Stomach (tissue), 4 donors: ENCODE data around the gene ACTG1.

Source experiments
- EP300 ChIP-seq: sonication (generic); formaldehyde crosslinking; IDR thresholded peaks from one replicate; pipeline ENCODE4 v1.6.1; 2017; ENCODE audit warnings: antibody characterized with exemption
- POLR2A ChIP-seq, 4 donors: fragments of 450-650 bp; IDR thresholded peaks; one replicate each; pipeline ENCODE4 v1.6.1; 2016; ENCODE audit warnings: antibody characterized with exemption in 4 of 4, control low read depth in 2 of 4, mild to moderate bottlenecking in 1 of 4, moderate library complexity in 1 of 4
- TF ChIP-seq, protein P1 (sequence below), 7 experiments: fragments of 450-650 bp in 4 of 7; fragments of 200-600 bp in 3 of 7; sonication (generic) in 3 of 7; IDR thresholded peaks; one replicate each; pipeline ENCODE4 v1.5.1; 2016 to 2019; ENCODE audit warnings: antibody characterized with exemption in 7 of 7, control low read depth in 2 of 7, mild to moderate bottlenecking in 1 of 7

DNA sequence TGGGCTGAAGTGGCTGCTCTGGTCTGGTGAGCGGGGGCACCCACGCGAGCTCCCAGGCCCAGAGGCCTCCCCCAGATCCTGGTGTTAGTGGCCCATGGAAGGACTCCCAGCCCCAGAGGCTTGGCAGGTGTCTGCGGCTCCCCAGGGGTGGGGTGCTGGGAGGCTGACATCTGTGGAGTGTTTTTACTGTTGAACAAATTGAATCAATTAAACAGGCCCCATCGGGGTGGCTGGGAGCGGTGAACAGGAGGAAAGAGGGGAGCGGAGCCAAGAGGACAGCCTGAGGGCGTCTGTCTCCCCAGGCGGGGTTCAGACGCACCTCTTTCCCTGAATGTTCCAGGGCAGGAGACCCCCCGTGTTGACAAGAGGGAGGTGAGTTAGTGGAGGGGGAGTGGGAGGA, 29.9 kb downstream of the ACTG1 start:
- TF ChIP-seq, protein P1, sequence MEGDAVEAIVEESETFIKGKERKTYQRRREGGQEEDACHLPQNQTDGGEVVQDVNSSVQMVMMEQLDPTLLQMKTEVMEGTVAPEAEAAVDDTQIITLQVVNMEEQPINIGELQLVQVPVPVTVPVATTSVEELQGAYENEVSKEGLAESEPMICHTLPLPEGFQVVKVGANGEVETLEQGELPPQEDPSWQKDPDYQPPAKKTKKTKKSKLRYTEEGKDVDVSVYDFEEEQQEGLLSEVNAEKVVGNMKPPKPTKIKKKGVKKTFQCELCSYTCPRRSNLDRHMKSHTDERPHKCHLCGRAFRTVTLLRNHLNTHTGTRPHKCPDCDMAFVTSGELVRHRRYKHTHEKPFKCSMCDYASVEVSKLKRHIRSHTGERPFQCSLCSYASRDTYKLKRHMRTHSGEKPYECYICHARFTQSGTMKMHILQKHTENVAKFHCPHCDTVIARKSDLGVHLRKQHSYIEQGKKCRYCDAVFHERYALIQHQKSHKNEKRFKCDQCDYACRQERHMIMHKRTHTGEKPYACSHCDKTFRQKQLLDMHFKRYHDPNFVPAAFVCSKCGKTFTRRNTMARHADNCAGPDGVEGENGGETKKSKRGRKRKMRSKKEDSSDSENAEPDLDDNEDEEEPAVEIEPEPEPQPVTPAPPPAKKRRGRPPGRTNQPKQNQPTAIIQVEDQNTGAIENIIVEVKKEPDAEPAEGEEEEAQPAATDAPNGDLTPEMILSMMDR (IDR thresholded peaks at IDR 0.05): no peak
- TF ChIP-seq POLR2A (IDR thresholded peaks at IDR 0.05): no peak
- TF ChIP-seq EP300: no peak
